ENCODE results near the gene ELFN2.
"Not testable (repeated sequence)": the region's sequence is repeated elsewhere in the genome, so short reads cannot be mapped to it uniquely, and the experiment has no call there.

ELFN2 gene
- 0 to 2.5 (median 0.04) reads per million in 17 experiments for total RNA-seq

- peak in 2 of 4 experiments; percentile 35 to 58 for DNase-seq
Measured at GRCh38 chr22:37427135-37427710, at the start of gene ELFN2. Gene ELFN2, minus strand, starts transcription at chr22:37427479. Its CDS starts 51,945 bp downstream, at chr22:37375534.

- DNase-seq, result no peak
Measured at GRCh38 chr22:37476389-37477329, 49.4 kb upstream of the ELFN2 start.

- no peak for DNase-seq
Measured at GRCh38 chr22:37474447-37475090, 47.3 kb upstream of the ELFN2 start.

- no peak for DNase-seq
Measured at GRCh38 chr22:37473437-37473946, 46.2 kb upstream of the ELFN2 start.

- peak; percentile 18 to 65 (median 45) for DNase-seq
Measured at GRCh38 chr22:37472418-37473006, 45.2 kb upstream of the ELFN2 start.

GRCh38 chr22:37471727-37472417 is 44.6 kb upstream of the ELFN2 start:
- DNase-seq, result no peak

GRCh38 chr22:37470087-37470445 is 42.8 kb upstream of the ELFN2 start:
- no peak for DNase-seq

GRCh38 chr22:37469416-37470086 is 42.3 kb upstream of the ELFN2 start:
- no peak for DNase-seq

GRCh38 chr22:37468201-37468695 is 41.0 kb upstream of the ELFN2 start:
- not testable (repeated sequence) for DNase-seq

GRCh38 chr22:37467391-37467955 is 40.2 kb upstream of the ELFN2 start:
- no peak for DNase-seq

GRCh38 chr22:37464181-37464580 is 36.9 kb upstream of the ELFN2 start:
- no peak for DNase-seq

- peak; percentile 21 to 72 (median 40) for DNase-seq
Measured at GRCh38 chr22:37462983-37463382, 35.7 kb upstream of the ELFN2 start.

GRCh38 chr22:37462436-37462835 is 35.2 kb upstream of the ELFN2 start:
- no peak for DNase-seq

GRCh38 chr22:37461961-37462360 is 34.7 kb upstream of the ELFN2 start:
- no peak for DNase-seq

GRCh38 chr22:37460684-37461083 is 33.4 kb upstream of the ELFN2 start:
- no peak for DNase-seq

GRCh38 chr22:37459206-37459605 is 31.9 kb upstream of the ELFN2 start:
- no peak for DNase-seq

GRCh38 chr22:37457093-37457893 is 30.0 kb upstream of the ELFN2 start:
- peak; percentile 68 to 87 (median 81) for DNase-seq

- no peak for DNase-seq
Measured at GRCh38 chr22:37456346-37456745, 29.1 kb upstream of the ELFN2 start.

- no peak for DNase-seq
Measured at GRCh38 chr22:37455896-37456295, 28.6 kb upstream of the ELFN2 start.

Data from suppressor macrophage (primary cell).